Liver (tissue), 3 donors: ENCODE results near the gene ZMAT5.

Source experiments
- ATF3 ChIP-seq: IDR thresholded peaks from 2 replicates; pipeline ENCODE4 v1.6.1; 2016; ENCODE audit warnings: antibody characterized with exemption
- CTCF ChIP-seq: fragments of 150-350 bp; IDR thresholded peaks from 2 replicates; pipeline ENCODE4 v1.5.1; 2017; ENCODE audit warnings: improper control_type of control experiment, low read depth, low read length; ENCODE audit not compliant: missing input control
- EGR1 ChIP-seq, 2 donors: IDR thresholded peaks; 2 replicates each; pipeline ENCODE4 v1.6.1; 2016 to 2018; ENCODE audit warnings: antibody characterized with exemption in 2 of 2, low read depth in 2 of 2
- JUND ChIP-seq, 2 donors: IDR thresholded peaks; 2 replicates each; pipeline ENCODE4 v1.6.1; 2016; ENCODE audit warnings: antibody characterized with exemption in 2 of 2
- NR2F2 ChIP-seq: IDR thresholded peaks from 2 replicates; pipeline ENCODE4 v1.6.1; 2016; ENCODE audit warnings: antibody characterized with exemption
- RAD21 ChIP-seq, 2 donors: IDR thresholded peaks; 2 replicates each; pipeline ENCODE4 v1.6.1; 2016; ENCODE audit warnings: antibody characterized with exemption in 2 of 2, mild to moderate bottlenecking in 2 of 2
- REST ChIP-seq: IDR thresholded peaks from 2 replicates; pipeline ENCODE4 v1.6.1; 2016; ENCODE audit warnings: antibody characterized with exemption, mild to moderate bottlenecking
- SP1 ChIP-seq: IDR thresholded peaks from 2 replicates; pipeline ENCODE4 v1.6.1; 2018; ENCODE audit warnings: antibody characterized with exemption, mild to moderate bottlenecking
- TAF1 ChIP-seq: conservative IDR thresholded peaks from 2 replicates; pipeline ENCODE4 v1.6.1; 2016; ENCODE audit warnings: antibody characterized with exemption, mild to moderate bottlenecking
- YY1 ChIP-seq: IDR thresholded peaks from 2 replicates; pipeline ENCODE4 v1.6.1; 2016; ENCODE audit warnings: antibody characterized with exemption, mild to moderate bottlenecking
- ZBTB33 ChIP-seq: IDR thresholded peaks from 2 replicates; pipeline ENCODE4 v1.6.1; 2016; ENCODE audit warnings: antibody characterized with exemption
- donor health status: healthy.
- donor health status: healthy.

GRCh38 chr22:29731058-29731850 lies 35.6 kb downstream of the ZMAT5 start:
- TF ChIP-seq CTCF = no peak
- TF ChIP-seq EGR1 (IDR thresholded peaks at IDR 0.05; ENCODE audit: low read depth in 2 of 2) = no peak
- no peak for TF ChIP-seq JUND (IDR thresholded peaks at IDR 0.05)
- TF ChIP-seq ZBTB33 = no peak
- TF ChIP-seq RAD21 (IDR thresholded peaks at IDR 0.05) = no peak
- no peak for TF ChIP-seq SP1
- no peak for TF ChIP-seq ATF3
- no peak for TF ChIP-seq YY1
- no peak for TF ChIP-seq REST
- no peak for TF ChIP-seq TAF1
- no peak for TF ChIP-seq NR2F2
